GM12878 (cell line): Measurements from ENCODE around the gene MYO9B. TPM values are rescaled to one million over a fixed set of nuclear protein-coding genes. Genes with fewer than 3 reads are reported as not detected.

Source experiments
- ATAC-seq: fragments of 200-7000 bp; cut with Tn5 transposase; 3 replicates; pipeline ENCODE4 v1.9.1; 2020; ENCODE audit warnings: mild to moderate bottlenecking, moderate library complexity
- BruUV-seq: library from RNA; stranded (reverse); fragments of 400-500 nt; replicated peaks from 2 replicates; lab custom pipeline; 2021; lab: Mats Ljungman, UMichigan
- CTCF ChIA-PET: fragments of 300-600 bp; sonication (Branson Sonifier 250); formaldehyde crosslinking; extraction: SDS; loops from one replicate; lab custom pipeline; 2021; ENCODE audit warnings: inconsistent platforms; lab: Yijun Ruan, JAX
- POLR2A ChIA-PET: fragments of 350-600 bp; formaldehyde crosslinking; extraction: SDS; loops from one replicate; lab custom pipeline; 2021; ENCODE audit warnings: inconsistent platforms; lab: Charles Lee
- RAD21 ChIA-PET: fragments of 300-600 bp; sonication (Branson Sonifier 250); formaldehyde crosslinking; loops from one replicate; lab custom pipeline; 2023; ENCODE audit warnings: antibody characterized with exemption; ENCODE audit not compliant: unreplicated experiment; lab: Charles Lee
- SMC1A ChIA-PET: fragments of 300-600 bp; sonication (Branson Sonifier 250); formaldehyde crosslinking; loops from one replicate; lab custom pipeline; 2023; ENCODE audit not compliant: unreplicated experiment, uncharacterized antibody; lab: Charles Lee
- DNase-seq: peaks from one replicate; pipeline ENCODE4 v3.0.0-alpha.2; 2011; ENCODE audit warnings: low read depth, low spot score
- FAIRE-seq: peaks from 3 replicates; lab custom pipeline; 2011; peaks lifted over from hg19 to GRCh38; lab: Jason Lieb, UNC
- H2AFZ ChIP-seq: 2 replicates; pipeline ENCODE4 v1.6.0; 2011; ENCODE audit warnings: low read depth, low read length, control low read depth; ENCODE audit not compliant: control insufficient read depth
- H3K27ac ChIP-seq: 2 replicates; pipeline ENCODE4 v1.5.1; 2011; ENCODE audit warnings: control low read depth; ENCODE audit not compliant: control insufficient read depth, insufficient read depth
- H3K27me3 ChIP-seq, 2 experiments: replicated peaks in 1 of 2; 2 replicates each; pipeline versions ENCODE4 v1.6.0 to v1.6.1; 2011; ENCODE audit warnings: low read length in 1 of 2; ENCODE audit not compliant: control insufficient read depth in 2 of 2, insufficient read depth in 2 of 2
- H3K36me3 ChIP-seq, 2 experiments: 2 replicates each; pipeline ENCODE4 v1.5.1; 2011; ENCODE audit warnings: low read length in 1 of 2; ENCODE audit not compliant: control insufficient read depth in 2 of 2, insufficient read depth in 2 of 2
- H3K4me1 ChIP-seq: 2 replicates; pipeline ENCODE4 v1.6.1; 2011; ENCODE audit warnings: mild to moderate bottlenecking, low read length, moderate library complexity, mixed read lengths; ENCODE audit not compliant: control insufficient read depth, insufficient read depth
- H3K4me2 ChIP-seq: 2 replicates; pipeline ENCODE4 v1.6.0; 2011; ENCODE audit warnings: control low read depth; ENCODE audit not compliant: control insufficient read depth, insufficient read depth
- H3K4me3 ChIP-seq: fragments of 200-600 bp; sonication (generic); 2 replicates; pipeline ENCODE4 v1.5.1; 2016
- H3K79me2 ChIP-seq: 2 replicates; pipeline ENCODE4 v1.6.0; 2011; ENCODE audit warnings: low read length; ENCODE audit not compliant: control insufficient read depth, insufficient read depth
- H3K9ac ChIP-seq: 2 replicates; pipeline ENCODE4 v1.8.0; 2011; ENCODE audit warnings: low read length, control low read depth, mixed read lengths; ENCODE audit not compliant: control insufficient read depth, insufficient read depth
- H3K9me3 ChIP-seq: replicated peaks from 3 replicates; pipeline ENCODE4 v1.5.1; 2011; ENCODE audit warnings: mild to moderate bottlenecking, low read length; ENCODE audit not compliant: control insufficient read depth, insufficient read depth
- H4K20me1 ChIP-seq: 2 replicates; pipeline ENCODE4 v1.6.0; 2011; ENCODE audit not compliant: control insufficient read depth, insufficient read depth
- BHLHE40 ChIP-seq, 2 experiments: fragments of 450-650 bp in 1 of 2; IDR thresholded peaks; 2 replicates each; pipeline ENCODE4 v1.6.1; 2011 to 2017; ENCODE audit warnings: low read depth in 2 of 2, borderline replicate concordance in 1 of 2, improper control_type of control experiment in 1 of 2, low read length in 1 of 2, mild to moderate bottlenecking in 1 of 2
- LARP7 ChIP-seq: fragments of 450-650 bp; IDR thresholded peaks from 2 replicates; pipeline ENCODE4 v1.6.1; 2017; ENCODE audit warnings: mild to moderate bottlenecking
- MTA3 ChIP-seq: IDR thresholded peaks from 2 replicates; pipeline ENCODE4 v1.6.1; 2012; ENCODE audit warnings: low read length, inconsistent platforms, borderline replicate concordance
- POU2F2 ChIP-seq: IDR thresholded peaks from 3 replicates; pipeline ENCODE4 v1.6.1; 2011; ENCODE audit warnings: low read depth, mild to moderate bottlenecking, low read length, borderline replicate concordance
- SIX5 ChIP-seq: IDR thresholded peaks from 2 replicates; pipeline ENCODE4 v1.6.1; 2011; ENCODE audit warnings: mild to moderate bottlenecking, low read depth, low read length, moderate library complexity; ENCODE audit not compliant: severe bottlenecking
- SUZ12 ChIP-seq: fragments of 200-600 bp; sonication (generic); IDR thresholded peaks from one replicate; pipeline ENCODE4 v1.6.1; 2018; ENCODE audit warnings: antibody characterized with exemption, mild to moderate bottlenecking; ENCODE audit not compliant: unreplicated experiment
- ZNF207 ChIP-seq: fragments of 450-650 bp; IDR thresholded peaks from 2 replicates; pipeline ENCODE4 v1.6.1; 2014; ENCODE audit warnings: antibody characterized with exemption, mild to moderate bottlenecking, borderline replicate concordance
- WGBS: methylation state at CpG from one replicate; pipeline ENCODE4 v1.1.6; 2016; ENCODE audit warnings: low lambda C conversion rate; ENCODE audit not compliant: insufficient replicate concordance, insufficient coverage; ENCODE audit errors: missing lambda C conversion rate; 5-methylcytosine and 5-hydroxymethylcytosine counted together
- in situ Hi-C: fragments of 300-500 bp; cut with MboI; formaldehyde crosslinking; loops from 9 replicates; pipeline ENCODE4 v1.14.3; 2018; ENCODE audit warnings: mixed read lengths
- intact Hi-C: fragments of 100-400 bp; cut with micrococcal nuclease; formaldehyde crosslinking; loops from one replicate; pipeline ENCODE4 v1.14.2; 2022; ENCODE audit not compliant: unreplicated experiment
- polyA plus RNA-seq, 11 experiments: library from polyadenylated mRNA; depleted of rRNA in 4 of 11; unstranded in 6 of 11; stranded (reverse) in 5 of 11; fragments of >200 nt; fragmentation: Nextera tagmentation in 4 of 11; fragmentation: Illumina TruSeq in 1 of 11; extraction: Ambion mirVana in 4 of 11; extraction: Trizol in 1 of 11; gene quantifications; 1 replicate in 1 of 11; 2 replicates in 10 of 11; pipeline versions ENCODE4 v1.2.1 to v1.2.3, GENCODE V29; 2011 to 2016; ENCODE audit warnings: inconsistent platforms in 2 of 11, missing spikeins in 2 of 11, low read depth in 1 of 11
- total RNA-seq, 4 experiments: library from RNA; depleted of rRNA in 3 of 4; stranded (reverse); fragments of >200 nt in 3 of 4; fragmentation: Illumina TruSeq in 1 of 4; extraction: Trizol in 1 of 4; gene quantifications; 2 replicates each; pipeline versions ENCODE4 v1.2.1 to v1.2.3, GENCODE V29; 2013 to 2021

MYO9B gene
- total and polyA plus RNA-seq, 10 of the 15 experiments (the other 5 are each of a cell fraction or from before 2014, with no cell fraction given): 5.4 to 165 (median 45.8) TPM

DNA sequence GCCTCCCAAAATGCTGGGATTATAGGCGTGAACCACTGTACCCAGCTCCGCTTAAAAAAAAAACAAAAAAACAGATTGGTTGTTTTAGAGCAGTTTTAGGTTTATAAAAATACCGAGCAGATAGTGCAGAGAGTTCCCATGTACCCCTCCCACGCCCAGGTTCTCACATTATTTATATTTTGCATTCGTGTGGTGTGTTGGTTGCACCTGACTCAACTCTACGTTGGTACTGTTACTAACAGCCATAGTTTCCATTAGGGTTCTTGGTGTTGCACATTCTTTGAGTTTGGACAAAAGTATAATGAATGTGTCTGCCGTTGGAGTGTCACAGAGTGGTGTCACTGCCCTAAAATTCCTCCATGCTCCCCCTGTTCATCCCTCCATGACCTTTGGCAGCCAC is 29.1 kb downstream of the MYO9B start:
- WGBS: 14% methylated on average over 7 of the region's 7 CpGs
- no peaks in the 10 kb centered on the region for H3K27me3 ChIP-seq
- peaks cover 35 to 40% of the 10 kb centered on the region in 2 experiments for H3K36me3 ChIP-seq
- peak overlapping the region; percentile 77 for H3K4me2 ChIP-seq
- no peak overlapping the region for H2AFZ ChIP-seq
- no peaks in the 10 kb centered on the region; the same call in 2 of the 3 replicates for H3K9me3 ChIP-seq
- 0 out of 2 replicates have a peak, but pooled peaks cover 3% of the 10 kb centered on the region for H4K20me1 ChIP-seq
- ATAC-seq: peak; percentile 8; the same call in 2 of the 3 replicates
- no TSS peak for BruUV-seq
- H3K4me3 ChIP-seq: peak overlapping the region; percentile 42; the same call in 1 of the 2 replicates
- peak overlapping the region; percentile 34 for H3K9ac ChIP-seq
- peaks cover 81% of the 10 kb centered on the region for H3K79me2 ChIP-seq
- peak overlapping the region; percentile 60 for H3K27ac ChIP-seq
- ChIA-PET CTCF (interaction anchor here (1.5 to 3.6 kb wide), 3 partner anchors 13 to 25 kb away, joined by 3 to 8 read pairs (median 4); no protein-coding TSS in a partner anchor), SMC1A (interaction anchor here (1.2 to 7.3 kb wide), 4 partner anchors 12 to 28 kb away, joined by 4 to 66 read pairs (median 6); no protein-coding TSS in a partner anchor), POLR2A (interaction anchor here (0.5 to 6.8 kb wide), 5 partner anchors 13 to 26 kb away, joined by 3 to 64 read pairs (median 5); no protein-coding TSS in a partner anchor), RAD21 (interaction anchor here (1.1 to 7.7 kb wide), 3 partner anchors 15 to 25 kb away, joined by 3 to 90 read pairs (median 4); no protein-coding TSS in a partner anchor)
- H3K4me1 ChIP-seq: peaks cover 64% of the 10 kb centered on the region
- DNase-seq: no peak
- TF ChIP-seq LARP7 (no peak), ZNF207 (no peak), MTA3 (no peak), SUZ12 (no peak), POU2F2 (no peak), SIX5 (no peak), BHLHE40 (IDR thresholded peaks at IDR 0.05; ENCODE audit: borderline replicate concordance in 1 of 2, low read depth in 2 of 2, low read length in 1 of 2) (peak; percentile 17 to 49; a peak in 2 of 4 replicates)
- FAIRE-seq: no peak
- intact Hi-C loops: loop anchor here (2.0 kb wide), 2 partner anchors 20 to 24 kb away; no protein-coding TSS in a partner anchor
- in situ Hi-C loops: no loop called here
